ENCODE data around the gene ARFRP1.
A peak's percentile ranks its signal among the peaks of the same experiment; 100 is the strongest.

Gene ARFRP1

GRCh38 chr20:63690003-63690897 lies 17.5 kb downstream of the ARFRP1 start:
- no peak for DNase-seq

- DNase-seq, result no peak
Measured at GRCh38 chr20:63689046-63690002, 18.5 kb downstream of the ARFRP1 start.

- no peak for DNase-seq
Measured at GRCh38 chr20:63688228-63689045, 19.3 kb downstream of the ARFRP1 start.

GRCh38 chr20:63687419-63688178 lies 20.2 kb downstream of the ARFRP1 start:
- no peak for DNase-seq

- peak; percentile 96 for DNase-seq
Measured at GRCh38 chr20:63686492-63687321, 21.1 kb downstream of the ARFRP1 start.

- no peak for DNase-seq
Measured at GRCh38 chr20:63686094-63686491, 21.7 kb downstream of the ARFRP1 start.

GRCh38 chr20:63685269-63686026 lies 22.3 kb downstream of the ARFRP1 start:
- no peak for DNase-seq

GRCh38 chr20:63682384-63683139 lies 25.2 kb downstream of the ARFRP1 start:
- DNase-seq, result peak; percentile 22

GRCh38 chr20:63681609-63682142 lies 26.1 kb downstream of the ARFRP1 start:
- DNase-seq, result no peak

GRCh38 chr20:63680857-63681608 lies 26.7 kb downstream of the ARFRP1 start:
- no peak for DNase-seq

GRCh38 chr20:63680427-63680826 lies 27.3 kb downstream of the ARFRP1 start:
- DNase-seq, result no peak

GRCh38 chr20:63679799-63680305 lies 27.9 kb downstream of the ARFRP1 start:
- DNase-seq, result no peak

GRCh38 chr20:63678667-63679465 lies 28.9 kb downstream of the ARFRP1 start:
- DNase-seq, result no peak

GRCh38 chr20:63678071-63678470 lies 29.7 kb downstream of the ARFRP1 start:
- no peak for DNase-seq

- no peak for DNase-seq
Measured at GRCh38 chr20:63675681-63676368, 32.0 kb downstream of the ARFRP1 start.

GRCh38 chr20:63673951-63674350 lies 33.8 kb downstream of the ARFRP1 start:
- no peak for DNase-seq

GRCh38 chr20:63672666-63673065 lies 35.1 kb downstream of the ARFRP1 start:
- DNase-seq, result no peak

Measured in inflammatory macrophage treated with lipopolysaccharide for 4 hours (primary cell).